HG02870 (cell line): ENCODE results near the gene TAS1R1.
A peak's percentile ranks its signal among the peaks of the same experiment; 100 is the strongest.

Experiments used
- ATAC-seq: cut with Tn5 transposase; IDR thresholded peaks from one replicate; pipeline ENCODE4 v1.9.1; 2021; ENCODE audit warnings: mild to moderate bottlenecking, moderate library complexity; ENCODE audit not compliant: unreplicated experiment

TAS1R1 gene

GRCh38 chr1:6602669-6603237 is 47.6 kb downstream of the TAS1R1 start, which contains the start of gene KLHL21:
Gene KLHL21, minus strand, starts transcription at chr1:6602869. Its CDS starts 52 bp downstream, at chr1:6602817.
- peak; percentile 46 for ATAC-seq

- ATAC-seq, result peak; percentile 23
Observed at GRCh38 chr1:6603238-6603914, 48.3 kb downstream of the TAS1R1 start.

GRCh38 chr1:6603915-6604558 is 48.9 kb downstream of the TAS1R1 start:
- no peak for ATAC-seq

- ATAC-seq, result peak; percentile 35
Observed at GRCh38 chr1:6612641-6613360, 57.7 kb downstream of the TAS1R1 start.

- peak; percentile 88 for ATAC-seq
Observed at GRCh38 chr1:6613361-6614018, 58.4 kb downstream of the TAS1R1 start, which contains the start of gene PHF13. Gene PHF13, plus strand, starts transcription at chr1:6613731. Its CDS starts 336 bp downstream, at chr1:6614067.

DNA sequence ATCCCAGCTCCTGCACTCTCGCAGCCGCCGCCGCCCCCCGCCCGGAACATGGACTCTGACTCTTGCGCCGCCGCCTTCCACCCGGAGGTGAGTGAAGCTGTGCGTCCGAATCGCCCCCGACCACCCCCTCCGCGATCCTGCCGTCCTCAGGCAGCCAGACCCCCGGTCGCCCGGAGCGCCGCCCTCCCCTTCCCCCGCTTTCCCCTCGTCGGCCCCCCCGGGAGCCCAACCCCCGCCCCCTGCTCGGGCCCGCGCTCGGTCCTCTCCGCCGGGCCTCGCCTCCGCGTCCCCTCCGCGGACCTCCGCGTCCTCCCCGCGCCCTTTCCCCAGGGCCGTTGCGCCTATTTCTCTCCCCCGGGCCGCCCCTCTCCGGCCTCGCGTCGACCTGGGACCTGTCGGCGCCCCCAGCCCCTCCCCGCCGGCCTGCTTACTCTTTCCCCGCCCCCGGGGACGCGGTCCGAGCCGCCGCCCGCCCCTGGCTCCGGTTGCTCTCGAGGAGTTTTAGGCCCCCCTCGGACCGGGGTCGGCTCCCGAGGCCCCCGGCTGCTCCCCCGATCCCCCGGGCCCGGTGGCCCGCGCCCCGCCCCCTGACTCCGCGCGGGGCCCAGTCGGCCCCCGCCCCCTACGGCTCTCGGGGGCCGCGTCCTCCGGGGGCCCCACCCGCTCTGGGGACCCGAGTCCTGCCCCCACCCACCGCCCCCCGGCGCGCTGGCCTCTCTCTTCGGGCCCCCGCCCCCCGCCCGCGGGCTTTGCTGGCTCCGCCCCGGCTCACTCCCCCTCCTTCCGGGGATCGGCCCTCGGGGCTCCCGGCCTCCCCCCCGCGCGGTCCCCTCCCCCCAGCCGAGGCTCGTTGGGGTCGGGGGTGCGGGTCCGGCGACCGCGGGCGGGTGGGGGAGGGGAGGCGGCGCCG is 59.2 kb downstream of the TAS1R1 start:
- no peak for ATAC-seq

DNA sequence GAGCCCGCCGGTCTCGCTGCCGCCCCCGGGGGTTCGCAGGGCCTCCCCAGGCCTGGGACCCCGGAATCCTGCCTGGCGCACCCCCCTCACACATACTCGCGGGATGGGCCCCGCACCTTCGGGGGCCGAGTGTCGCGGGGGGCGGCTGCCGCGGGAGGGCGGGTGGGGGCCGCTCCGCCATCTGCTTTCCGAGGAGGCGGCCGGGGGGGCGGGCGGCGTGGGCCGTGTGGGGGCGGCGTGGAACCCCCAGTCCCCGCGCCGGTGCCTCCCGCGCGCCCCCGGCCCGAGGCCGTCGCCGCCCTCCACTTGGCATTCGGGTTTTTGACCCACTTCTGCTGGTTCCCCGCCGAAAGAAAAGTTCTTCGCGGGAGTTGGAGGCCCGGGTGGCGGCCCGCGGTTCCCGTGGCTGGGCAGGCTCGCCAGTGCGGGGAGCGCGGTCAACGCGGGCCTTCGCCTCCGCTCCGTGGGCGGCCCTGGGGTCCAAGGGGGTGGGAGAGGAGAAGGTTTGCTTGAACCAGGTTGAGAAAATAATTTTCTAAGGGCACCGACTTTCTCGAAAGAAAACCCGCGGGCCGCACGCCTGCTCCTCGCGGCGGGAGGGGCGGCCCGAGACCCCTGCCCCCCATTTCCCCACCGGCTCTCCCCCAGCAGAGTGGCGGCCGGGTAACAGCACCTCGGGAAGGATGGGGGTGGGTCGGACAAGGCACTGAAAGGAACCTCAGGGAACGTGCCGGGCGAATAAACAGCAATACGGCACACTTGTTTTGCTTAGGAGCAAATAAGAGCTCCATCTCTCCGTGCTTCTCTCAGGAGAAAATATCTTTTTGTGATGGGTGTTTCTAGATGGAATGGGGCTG is 60.0 kb downstream of the TAS1R1 start:
- no peak for ATAC-seq

DNA sequence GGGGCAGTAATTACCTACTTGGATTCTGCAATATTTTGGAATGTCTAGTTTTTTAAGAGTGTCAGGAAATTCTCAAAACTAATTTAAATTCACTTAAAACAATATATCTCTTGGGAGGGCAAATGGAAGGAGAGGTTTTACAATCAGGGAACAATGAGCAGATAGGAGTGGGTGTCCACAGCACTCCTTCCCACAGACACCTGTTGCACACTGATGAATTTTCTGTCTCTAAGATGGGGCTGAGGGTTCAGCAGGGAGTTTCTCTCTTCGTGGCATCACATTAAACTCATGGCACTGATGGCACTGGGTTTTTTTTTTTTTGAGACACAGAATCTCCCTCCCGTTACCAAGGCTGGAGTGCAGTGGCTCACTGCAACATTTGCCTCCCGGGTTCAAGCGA is 63.9 kb downstream of the TAS1R1 start:
- ATAC-seq, result no peak

DNA sequence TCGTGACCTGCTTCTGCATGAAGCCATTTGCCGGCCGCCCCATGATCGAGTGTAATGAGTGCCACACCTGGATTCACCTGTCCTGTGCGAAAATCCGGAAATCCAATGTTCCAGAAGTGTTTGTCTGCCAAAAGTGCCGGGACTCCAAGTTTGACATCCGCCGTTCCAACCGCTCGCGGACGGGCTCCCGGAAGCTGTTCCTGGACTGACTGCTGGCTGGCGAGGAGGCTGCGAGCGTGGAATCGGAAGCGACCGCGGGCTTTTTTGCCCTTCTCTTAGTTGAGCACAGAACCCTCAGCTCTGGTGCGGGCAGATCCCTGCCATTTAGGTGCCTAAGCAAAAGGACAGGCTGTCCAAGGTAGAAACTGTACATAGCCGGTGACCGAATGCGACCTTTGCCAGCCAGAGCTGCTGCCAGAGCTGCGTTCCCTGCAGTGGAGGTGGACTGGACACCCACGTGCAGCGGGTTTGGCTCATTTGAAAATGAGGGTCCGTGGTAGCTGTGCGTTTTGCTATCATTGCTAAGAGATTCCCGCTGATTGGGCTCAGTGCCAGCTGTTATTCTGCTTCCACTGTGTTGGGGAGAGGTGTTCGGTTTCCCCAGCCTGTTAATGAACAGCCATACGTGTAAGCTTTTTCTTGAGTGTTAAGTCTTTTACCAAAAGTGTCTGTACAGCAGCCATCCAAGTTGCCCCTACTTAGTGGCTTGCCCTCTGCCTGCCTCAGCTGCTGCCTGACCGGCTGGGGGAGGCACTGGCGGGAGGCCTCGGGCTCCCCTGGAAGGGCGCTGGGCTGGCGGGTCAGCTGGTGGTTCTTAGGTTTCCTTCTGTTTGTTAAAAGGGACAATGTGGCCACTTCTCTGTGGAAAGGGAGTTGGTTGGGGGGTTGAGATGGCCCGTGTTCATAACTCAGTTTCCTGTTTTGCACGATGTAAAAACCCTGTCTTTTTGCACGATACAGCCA is 66.6 kb downstream of the TAS1R1 start:
- ATAC-seq, result no peak

- ATAC-seq, result no peak
Observed at GRCh38 chr1:6622396-6623152, 67.5 kb downstream of the TAS1R1 start.

DNA sequence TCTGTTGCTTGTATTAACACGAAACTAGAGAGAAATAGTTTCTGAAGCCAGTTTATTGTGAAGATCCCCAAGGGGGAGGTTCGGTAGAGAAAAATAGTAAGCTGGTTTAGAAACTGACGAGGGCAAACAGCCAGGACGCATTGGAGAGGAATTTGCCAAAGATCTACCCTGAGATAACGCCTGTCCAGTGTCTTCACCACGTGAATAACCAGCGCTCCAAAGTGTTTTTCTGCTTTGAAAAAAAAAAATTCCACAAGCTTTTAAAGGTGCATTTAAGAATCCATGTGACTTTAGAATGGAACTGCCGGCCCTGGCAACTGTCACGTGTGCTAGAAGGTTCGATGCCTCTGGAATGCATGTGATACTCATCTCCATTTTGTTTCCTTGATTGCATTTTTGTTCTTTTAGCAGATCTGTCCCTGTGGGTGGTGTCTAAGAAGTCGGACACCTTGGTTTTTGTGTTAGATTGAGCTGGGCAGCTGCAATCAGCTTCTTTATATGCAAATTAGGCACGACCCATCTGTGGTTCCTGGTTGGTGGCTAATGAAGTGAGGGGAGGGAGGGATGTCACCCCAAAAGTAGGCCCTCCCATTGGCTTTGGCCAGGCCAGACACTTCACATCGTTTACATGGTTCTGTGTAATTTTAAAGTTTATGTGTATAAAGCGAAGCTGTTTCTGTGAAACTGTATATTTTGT is 68.3 kb downstream of the TAS1R1 start:
- ATAC-seq, result no peak

GRCh38 chr1:6624710-6625583 is 69.8 kb downstream of the TAS1R1 start, which contains the start of gene THAP3:
Gene THAP3, plus strand, starts transcription at chr1:6624868. Its CDS starts 351 bp downstream, at chr1:6625219.
- peak; percentile 64 for ATAC-seq

DNA sequence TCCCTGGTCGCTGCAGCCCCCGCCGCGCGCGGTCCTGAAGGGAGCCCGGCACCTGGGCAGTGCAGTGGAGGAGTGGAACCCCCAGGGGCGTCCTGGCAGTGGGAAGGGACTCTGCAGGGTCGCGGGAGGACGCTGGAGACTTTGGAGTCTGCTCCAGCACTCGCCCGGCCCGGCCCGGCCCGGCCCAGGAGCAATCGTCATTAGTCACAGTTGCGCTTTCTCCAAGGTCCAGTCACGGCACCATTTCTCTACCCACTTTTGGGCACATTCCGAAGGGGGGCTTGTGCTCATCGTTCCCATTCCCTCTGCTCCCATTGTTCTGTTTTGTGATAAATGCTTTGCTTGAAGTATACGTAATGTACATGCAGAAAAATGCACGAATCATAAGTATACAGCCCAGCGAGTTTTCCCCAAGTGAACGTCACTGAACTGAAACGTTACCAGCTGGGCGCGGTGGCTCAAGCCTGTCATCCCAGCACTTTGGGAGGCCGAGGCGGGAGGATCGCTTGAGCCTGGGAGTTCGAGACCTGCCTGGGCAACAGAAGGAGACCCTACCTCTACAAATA is 70.6 kb downstream of the TAS1R1 start:
- ATAC-seq, result no peak

- no peak for ATAC-seq
Observed at GRCh38 chr1:6627031-6627430, 71.9 kb downstream of the TAS1R1 start.
